GM21528 (cell line): Measurements from ENCODE around the gene PROSER3.

Experiments
- ATAC-seq: cut with Tn5 transposase; IDR thresholded peaks from one replicate; pipeline ENCODE4 v1.9.1; 2021; ENCODE audit warnings: mild to moderate bottlenecking, moderate library complexity; ENCODE audit not compliant: unreplicated experiment, low FRiP score

PROSER3 gene

DNA sequence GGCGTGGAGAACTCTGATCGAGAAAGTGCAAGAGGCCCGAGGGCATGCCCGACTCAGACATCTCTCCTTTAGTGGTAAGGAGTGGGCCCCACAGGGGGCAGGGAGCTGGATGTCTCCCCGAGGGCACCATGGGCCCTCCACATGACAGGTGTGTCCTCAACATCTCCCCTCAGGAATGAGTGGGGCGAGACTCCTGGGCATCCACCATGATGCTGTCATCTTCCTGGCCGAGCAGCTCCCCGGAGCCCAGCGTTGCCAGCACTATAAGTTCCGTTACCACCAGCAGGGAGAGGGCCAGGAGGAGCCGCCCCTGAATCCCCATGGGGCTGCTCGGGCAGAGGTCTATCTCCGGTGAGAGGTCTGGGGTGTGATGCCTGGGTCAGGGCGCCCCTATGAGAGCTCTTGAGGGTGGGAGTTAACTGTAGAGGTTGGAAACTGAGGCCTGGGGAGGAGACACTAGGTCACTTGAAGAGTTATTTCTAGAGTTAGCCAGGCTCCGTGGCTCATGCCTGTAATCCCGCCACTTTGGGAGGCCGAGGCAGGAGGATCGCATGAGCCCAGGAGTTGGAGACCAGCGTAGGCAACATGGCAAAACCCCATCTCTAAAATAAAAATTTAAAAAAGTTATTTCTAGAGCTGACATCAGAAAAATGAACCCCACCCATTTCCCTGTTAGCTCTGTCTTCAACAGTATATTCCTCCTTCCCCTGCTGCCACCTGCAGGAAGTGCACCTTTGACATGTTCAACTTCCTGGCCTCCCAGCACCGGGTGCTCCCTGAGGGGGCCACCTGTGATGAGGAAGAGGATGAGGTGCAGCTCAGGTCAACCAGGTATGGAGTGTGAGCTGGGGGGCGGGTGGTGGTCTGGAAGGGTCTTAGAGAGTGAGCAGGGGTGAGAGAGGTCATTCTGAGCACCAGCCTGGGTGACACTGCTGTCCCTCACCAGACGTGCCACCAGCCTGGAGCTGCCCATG lies 20.8 kb upstream of the PROSER3 start:
- ATAC-seq = no peak

DNA sequence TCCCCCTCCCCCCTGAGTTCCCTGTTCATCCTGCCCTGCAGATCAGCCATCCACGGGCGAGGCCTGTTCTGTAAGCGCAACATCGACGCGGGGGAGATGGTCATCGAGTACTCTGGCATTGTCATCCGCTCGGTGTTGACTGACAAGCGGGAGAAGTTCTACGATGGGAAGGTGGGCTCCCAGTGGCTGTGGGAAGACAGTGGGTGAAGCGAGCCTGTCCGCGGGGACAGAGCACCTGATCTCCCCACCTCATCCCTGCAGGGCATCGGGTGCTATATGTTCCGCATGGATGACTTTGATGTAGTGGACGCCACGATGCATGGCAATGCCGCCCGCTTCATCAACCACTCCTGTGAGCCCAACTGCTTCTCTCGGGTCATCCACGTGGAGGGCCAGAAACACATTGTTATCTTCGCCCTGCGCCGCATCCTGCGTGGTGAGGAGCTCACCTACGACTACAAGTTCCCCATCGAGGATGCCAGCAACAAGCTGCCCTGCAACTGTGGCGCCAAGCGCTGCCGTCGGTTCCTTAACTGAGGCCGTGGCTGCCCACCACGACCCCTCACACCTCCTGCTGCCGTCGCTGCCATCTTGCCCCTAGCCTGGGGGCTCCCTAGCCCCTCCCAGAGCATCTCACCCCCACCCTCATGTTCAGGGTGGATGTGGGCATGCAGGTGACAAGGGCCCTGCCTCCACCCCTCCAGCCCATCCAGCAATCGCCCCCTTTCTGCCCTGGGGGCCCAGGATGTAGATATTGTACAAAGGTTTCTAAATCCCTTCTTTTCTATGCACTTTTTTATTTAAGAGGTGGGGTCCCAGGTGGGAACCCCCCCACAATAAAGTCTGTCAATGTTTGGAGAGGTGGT lies 19.7 kb upstream of the PROSER3 start:
- ATAC-seq = no peak

DNA sequence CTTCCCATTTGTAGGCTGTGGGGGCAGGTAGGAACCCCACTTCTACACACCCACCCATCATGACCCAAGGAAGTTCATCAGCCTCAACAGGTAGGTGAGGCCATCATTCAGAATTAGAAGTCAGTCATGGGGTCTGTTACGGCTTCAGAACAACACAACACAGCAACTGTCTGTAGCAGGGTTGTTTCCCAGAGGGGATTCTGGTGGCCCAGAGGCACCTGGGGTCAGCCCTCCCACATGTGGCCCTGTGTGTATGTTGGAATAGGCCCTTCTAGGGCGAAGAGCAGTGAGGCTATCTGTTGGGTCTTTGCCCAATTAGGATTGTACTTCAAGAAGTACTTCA lies 19.1 kb upstream of the PROSER3 start:
- no peak for ATAC-seq

DNA sequence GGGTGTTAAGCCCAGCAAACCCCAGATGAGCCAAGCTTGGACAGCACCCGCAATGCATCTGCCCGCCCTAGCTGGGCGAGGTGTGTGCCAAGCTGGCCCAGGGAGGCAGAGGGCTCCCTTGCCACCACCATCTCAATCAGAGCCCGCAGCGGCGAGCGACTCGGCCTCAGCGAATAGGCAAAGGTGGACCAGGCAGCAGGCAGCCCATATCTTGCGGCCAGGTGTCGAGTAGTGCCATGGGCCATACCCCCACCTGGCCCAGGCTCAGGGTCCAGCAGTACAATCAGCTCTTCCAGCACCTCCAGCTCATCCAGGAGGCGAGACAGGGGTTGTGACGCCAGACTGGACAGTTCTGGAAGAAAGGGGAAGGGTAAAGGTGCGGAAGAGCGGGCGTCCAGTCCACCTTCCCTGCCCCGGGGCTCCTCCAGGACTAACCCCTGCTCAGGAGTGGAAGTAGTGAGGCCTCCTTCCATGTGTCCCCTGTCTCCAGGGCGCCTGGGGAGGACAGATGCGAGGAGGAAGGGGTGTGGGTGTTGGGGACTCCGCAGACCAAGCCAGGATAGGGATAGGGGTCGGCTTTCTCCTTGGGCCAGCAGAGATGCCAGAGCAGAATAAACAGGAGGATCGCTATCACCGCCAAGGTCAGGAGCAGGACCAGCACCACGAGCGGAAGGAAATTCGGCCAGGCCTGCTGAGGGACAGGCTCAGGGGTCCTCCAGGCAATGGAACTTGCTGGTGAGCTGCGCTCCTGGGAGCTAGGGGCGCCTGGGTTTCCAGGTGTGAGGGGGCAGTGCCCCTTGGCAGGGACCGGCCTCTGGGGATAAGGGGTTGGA lies 18.5 kb upstream of the PROSER3 start:
- ATAC-seq = no peak

DNA sequence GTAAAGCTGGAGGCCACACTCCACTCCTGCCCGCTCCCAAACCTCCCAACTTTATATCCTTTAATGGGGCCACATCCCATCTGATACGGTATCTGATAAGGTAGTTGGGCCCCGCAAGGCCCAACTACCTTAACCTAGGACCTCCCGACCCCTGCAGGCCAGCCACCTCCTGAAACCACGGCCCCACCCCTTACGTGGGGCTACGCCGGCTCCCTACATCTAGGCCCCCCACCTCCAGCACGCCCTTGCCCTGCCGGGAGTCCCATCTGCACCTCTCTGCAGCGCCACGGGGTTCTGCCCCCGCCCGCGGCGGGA lies 17.9 kb upstream of the PROSER3 start:
- ATAC-seq = peak; percentile 6

DNA sequence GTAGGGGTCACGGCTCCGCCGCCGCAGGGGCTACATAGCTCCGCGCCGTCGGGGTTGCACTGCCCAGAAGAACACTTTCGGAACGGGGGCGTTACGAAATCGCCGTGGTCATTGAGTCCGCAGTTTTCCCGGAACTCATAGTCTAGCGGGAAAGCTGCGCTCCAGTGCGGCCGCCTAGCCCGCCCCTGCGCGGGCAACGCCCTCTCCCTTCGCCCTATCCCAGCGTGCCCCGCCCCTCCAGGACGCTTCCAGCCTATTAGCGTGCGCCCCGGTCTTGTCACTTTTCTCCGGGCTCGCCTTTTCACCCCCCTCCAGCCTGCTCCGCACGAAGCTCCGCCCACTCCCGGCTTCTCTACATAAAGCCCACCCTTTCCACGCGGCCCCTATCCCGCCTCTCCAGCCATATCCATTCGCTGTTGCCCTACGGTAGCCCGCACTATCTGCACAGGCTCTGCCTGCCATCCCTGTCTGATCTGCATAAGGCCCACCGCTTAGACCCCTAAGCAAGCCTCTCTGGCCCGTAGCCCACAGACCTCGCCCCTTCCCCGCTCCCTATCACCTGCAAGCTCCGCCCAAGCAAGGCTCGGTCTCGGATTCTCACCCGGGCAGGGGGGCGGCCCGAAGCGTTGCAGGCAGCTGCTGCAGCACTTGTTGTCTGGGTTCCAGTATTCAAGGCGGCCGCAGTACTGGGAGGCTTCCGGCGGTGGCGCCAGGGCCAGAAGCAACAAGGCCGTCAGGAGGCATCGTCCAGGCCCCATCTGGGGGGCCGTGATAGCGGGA lies 17.4 kb upstream of the PROSER3 start:
- peak; percentile 47 for ATAC-seq

DNA sequence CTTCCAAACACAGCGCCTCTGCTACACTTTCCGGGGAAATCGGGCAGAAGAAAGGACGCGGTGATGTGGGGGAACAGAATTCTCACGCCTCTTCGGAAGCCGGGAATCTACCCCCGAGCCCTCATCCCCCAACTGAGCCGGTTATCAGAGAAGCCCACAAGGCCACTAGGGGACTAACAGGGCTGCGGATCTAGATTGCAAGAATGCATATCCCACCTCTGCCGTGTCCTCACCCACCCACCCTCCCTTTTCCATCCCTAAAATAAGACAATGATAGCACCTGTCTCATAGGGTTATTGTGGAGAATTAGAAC lies 16.8 kb upstream of the PROSER3 start:
- ATAC-seq = no peak

DNA sequence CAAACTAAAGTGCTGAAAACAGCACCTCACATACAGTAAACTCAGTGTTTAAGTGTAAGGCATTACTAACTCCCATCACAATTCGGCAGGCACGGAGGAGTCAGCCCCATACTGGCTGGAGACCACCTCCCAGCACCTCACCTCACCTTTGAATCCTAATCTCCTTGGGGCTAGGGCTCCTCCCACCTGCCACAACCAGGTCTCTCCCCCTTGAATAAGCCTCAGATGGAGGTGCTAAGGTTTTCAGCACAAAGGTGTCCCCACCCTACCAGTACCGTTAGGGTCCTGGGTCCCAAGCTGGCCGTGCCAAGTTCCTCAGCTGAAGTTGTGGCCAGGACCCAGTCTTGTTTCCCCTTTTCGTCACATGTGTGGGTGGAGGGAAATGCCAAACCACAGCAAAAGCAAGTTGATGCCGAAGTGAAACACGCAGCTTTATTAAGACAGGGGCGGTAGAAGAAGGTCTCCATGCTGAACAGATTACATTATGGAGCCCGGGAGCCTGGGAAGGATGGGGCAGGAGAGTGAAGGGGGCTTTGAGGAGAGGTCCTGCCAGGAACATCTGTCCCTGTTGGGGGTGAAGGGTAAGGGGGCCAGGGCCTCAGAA lies 15.8 kb upstream of the PROSER3 start, which contains the start of gene IGFLR1:
Gene IGFLR1, minus strand, starts transcription at position 332 of the 604 bp plus-strand sequence. CDS start 1,272 bp downstream, outside the sequence.
- ATAC-seq = no peak

DNA sequence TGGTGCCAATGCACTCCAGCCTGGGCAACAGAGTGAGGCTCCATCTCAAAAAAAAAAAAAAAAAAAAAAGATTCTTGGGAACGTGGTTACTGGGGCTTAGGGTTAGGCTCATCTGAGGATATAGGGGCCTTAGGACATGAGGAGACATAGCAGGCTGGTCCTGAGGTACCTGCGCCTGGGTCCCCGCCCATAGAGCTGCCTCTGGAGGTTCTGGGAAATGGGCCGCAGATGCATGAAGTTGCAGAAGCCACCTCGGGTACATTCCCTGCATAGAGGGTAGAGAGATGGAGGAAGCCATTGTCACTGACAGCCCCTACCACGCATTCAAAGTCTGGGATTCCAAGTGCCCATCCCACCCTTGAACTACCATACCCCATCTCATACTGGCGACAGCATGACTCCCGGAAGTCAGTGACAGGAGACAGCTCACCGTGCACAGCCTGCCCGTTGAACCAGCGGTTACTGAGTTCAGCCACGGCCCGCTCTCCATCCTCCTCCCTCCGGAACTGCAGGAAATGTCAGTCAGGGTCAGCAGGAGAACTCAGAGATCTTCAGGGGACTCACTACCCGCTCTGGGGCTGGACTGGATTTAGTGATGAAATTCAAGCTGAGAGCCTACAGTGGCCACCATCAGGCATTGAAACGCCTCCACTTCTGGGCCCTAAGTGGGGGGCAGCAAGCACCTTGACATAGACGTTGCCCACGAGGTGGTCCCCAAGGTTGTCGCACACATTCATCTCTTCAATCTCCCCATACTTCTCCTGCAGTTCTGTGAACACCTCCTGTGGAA lies 14.1 kb upstream of the PROSER3 start:
- no peak for ATAC-seq

DNA sequence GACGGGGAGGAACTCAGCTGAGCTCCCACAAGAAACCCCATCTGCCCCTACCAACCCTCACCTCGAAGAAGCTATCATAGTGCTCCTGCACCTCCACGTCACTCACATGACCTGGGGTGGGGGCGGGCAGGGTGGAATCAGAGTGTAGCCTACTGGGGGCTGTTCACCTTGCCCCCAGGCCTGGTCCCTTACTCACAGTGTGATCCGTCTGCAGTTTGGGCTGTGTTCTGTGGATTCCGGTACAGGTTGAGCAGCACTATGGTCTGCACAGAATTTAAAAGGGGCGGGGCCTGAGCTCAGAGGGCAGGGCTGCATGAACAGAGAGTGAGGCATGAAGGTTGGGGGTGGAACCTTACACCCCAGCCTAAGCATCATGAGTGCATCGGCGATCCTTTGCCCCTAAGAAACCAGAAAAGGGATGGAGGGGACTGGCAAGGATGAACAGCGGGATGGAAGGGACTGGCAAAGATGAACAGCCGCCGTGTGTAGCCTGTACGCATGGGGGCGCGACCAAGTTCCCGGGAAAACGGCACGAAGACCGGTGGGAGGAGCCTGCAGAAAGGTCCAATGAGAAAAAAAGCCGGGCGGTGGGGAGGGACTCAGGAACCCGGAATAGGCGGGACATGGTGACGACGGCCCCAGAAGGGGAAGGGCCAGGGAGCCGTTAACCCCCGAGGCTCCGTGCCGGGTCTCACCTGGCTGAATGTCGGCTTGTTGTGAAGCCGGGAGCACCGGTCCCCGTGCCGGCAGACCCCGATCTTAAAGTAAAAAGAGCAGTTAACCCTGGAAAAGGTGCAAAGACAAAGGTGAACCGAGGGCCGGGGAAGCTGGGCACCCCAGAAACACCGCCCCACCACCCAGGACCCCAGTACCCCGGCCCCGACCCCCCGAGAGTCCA lies 13.3 kb upstream of the PROSER3 start:
- ATAC-seq = peak; percentile 35

DNA sequence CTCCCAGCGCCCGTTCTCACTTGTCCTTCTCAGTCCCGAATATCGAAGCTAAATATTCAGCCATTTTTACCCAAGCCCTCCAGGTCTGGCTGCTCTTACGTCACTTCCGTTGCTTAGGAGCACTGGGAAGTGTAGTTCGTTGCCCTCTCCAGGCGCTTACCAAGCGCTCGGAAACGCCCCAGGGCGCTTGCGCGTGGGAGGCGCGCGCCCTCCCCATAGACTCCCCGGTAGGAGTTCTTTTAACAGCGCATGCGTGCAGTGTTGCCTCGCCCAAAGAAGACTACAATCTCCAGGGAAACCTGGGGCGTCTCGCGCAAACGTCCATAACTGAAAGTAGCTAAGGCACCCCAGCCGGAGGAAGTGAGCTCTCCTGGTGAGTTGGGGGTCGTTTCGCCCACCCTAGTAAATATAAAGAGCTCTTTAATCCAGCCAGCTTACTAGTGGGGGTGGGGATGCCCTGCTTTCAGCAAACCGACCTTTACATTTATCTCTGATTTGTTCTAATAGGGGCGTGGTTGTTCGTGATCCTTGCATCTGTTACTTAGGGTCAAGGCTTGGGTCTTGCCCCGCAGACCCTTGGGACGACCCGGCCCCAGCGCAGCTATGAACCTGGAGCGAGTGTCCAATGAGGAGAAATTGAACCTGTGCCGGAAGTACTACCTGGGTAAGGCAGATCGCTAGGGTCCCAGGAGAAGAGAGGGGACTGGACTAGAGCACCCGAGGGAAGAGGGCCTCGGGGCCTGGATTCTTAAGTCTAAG lies 12.5 kb upstream of the PROSER3 start, which contains the start of the genes PSENEN and U2AF1L4:
Gene PSENEN, plus strand, starts transcription at position 324 of the 759 bp plus-strand sequence. Its CDS starts 280 bp downstream, at position 604.
Gene U2AF1L4, minus strand, starts transcription at position 91 of the 759 bp plus-strand sequence. Its CDS starts 27 bp downstream, at position 64.
- ATAC-seq = peak; percentile 42

DNA sequence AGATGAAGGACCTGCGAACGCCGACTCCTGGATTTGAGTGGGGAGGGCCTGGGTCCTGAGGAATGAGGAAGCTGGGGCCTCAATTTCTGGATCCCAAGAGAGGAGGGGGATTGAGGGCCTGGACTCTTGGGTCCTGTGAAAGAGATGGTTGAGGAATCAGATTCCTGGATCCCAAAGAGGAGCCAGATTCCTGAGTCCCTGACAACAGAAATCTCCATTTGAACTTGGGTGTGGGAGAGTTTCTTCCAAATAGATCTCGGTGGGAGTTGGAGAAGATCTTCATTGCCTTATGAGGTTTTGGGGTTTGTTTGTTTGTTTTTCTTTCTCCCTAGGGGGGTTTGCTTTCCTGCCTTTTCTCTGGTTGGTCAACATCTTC lies 11.9 kb upstream of the PROSER3 start:
- ATAC-seq = no peak

DNA sequence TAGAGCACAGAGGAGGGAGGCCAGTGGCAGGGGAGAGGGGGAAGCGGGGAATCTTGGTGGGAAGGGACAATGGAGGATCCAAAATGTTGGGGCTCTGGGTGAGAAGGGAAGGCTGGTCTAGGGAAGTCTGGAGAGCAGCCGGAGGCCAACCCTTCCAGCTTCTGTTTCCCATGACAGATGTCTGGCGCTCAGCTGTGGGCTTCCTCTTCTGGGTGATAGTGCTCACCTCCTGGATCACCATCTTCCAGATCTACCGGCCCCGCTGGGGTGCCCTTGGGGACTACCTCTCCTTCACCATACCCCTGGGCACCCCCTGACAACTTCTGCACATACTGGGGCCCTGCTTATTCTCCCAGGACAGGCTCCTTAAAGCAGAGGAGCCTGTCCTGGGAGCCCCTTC lies 11.4 kb upstream of the PROSER3 start:
- ATAC-seq = no peak

DNA sequence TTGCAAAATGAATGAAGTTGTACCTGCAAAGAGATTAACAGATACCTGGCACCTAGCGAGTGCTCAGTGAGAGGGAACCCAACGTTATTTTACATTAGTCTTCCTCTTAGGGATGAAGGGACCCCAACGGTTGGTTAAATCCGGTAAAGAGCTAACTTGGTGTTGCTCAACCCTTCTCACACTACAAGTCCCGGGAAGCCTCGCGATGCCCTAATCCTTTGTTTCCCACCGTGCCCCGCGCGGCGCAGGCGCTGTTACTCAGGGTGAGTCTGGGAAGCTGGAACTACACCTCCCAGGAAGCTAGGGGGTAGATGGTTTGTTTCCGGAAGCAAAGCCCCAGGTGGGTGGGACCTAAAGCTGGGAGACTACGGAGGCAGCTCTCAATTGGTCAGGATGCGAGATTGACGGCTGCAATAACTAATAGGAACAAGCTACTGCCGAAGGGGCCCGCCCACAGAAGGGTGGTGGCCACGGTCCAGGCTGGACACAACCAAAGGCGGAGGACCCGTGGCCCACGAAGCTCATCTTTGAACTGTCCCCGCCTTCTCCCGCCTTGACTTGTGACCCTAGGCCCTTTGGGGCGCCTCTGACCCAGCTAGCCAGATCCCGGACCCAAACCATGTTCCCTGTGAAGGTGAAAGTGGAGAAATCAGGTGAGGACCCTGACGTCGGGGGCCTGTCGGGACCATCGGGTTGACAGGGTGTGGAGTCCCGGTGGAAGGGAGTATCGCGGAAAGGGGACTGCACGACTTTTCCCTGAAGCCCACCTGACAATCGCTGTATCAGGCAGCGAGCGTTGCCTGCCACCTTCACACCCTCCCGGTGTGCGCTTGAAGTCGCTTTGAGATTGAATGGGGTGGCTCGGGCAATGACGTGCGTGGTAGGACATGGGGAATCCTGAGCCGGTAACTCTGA lies 9.6 kb upstream of the PROSER3 start, which contains the start of gene LIN37:
Gene LIN37, plus strand, starts transcription at position 471 of the 915 bp plus-strand sequence. Its CDS starts 149 bp downstream, at position 620.
- peak; percentile 58 for ATAC-seq

DNA sequence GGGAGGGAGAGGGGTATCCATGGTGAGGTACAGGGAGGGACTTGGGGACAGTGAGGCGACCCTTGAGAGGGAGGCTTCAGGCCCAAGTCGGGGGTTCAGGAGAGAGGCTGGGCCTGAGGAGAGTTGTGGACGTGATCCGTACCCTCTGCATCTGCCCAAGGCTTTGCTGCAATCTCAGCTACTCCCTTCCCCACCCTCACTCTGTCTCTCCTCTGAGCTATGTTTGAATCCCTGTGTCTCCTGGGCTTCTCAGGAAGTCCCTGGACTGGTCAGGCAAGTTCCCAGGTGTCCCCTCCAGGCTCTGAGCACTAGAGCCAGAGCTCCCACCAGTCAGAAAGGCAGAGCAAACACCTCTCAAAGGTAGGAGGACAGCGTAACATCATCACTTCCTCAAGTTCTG lies 7.8 kb upstream of the PROSER3 start:
- no peak for ATAC-seq
